ENCODE measurements around the gene IFNAR2.

IFNAR2 gene

DNA sequence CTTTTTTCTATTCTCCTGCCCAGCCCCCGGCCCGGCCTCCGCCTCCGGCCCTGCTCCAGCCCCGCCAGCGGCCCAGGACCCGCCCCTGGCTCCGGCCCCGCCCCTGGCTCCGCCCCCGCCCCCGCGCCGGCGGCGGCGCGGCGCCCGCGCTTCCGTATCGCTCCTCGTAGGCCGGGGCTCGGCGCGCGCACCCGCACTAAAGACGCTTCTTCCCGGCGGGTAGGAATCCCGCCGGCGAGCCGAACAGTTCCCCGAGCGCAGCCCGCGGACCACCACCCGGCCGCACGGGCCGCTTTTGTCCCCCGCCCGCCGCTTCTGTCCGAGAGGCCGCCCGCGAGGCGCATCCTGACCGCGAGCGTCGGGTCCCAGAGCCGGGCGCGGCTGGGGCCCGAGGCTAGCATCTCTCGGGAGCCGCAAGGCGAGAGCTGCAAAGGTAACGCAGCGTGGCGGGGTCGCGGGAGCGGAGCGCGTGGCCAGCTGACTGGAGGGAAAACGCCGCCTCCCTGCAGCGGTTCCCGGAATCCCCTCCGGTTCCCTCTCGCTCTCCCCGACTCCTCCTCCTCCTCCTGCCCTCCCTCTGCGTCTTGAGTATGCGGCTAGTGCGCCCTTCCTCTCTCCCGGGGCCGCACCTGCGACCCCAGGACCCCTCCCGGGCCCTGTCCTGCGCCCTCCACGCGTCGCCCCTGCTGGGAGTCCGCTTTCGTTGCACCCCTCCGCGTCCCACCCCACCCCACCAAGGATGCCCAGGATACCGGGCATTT is at the start of gene IFNAR2:
TSS of gene IFNAR2 (plus strand) at position 155 of the 761 bp plus-strand sequence. CDS start 11,985 bp downstream, outside the sequence.
- no peak for DNase-seq (ENCODE audit: low spot score)

DNA sequence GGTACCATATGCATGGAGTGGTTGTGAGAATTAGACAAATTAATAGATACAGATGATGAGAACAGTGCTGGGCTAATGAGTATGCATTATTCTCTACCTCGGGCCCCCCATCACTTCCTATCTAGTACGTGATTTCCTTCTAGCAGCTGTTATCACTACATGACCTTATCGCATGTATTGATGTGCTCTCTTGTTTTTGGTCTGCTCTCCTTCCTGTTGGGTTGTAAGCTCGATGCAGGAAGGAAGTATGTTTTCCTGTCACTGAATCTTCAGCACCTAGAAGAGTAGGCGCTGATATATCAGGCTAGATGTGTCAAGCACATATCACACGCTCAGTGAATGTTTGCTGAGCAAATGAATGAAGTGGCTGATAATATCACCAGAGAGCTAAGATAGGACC is 43.9 kb upstream of the IFNAR2 start:
- DNase-seq (ENCODE audit: low spot score), result no peak

DNA sequence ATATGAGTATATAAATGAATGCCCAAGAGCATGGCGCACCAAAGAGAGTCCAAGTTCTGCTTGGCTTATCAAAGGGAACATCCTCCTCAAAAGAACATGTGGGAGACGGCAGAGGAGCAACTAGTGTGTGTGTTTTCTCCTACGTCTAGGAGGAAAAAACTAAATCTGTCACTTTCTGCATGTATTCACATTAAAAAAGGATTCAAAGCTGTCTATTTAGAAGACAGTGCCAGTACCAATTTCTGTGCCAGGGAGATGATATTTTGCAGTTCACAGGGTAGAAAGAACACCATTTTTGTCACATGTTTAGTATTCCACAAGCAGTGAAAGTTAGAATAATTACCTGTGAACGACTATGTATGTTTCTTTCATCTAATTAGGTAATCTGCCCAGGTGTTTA is 42.5 kb upstream of the IFNAR2 start:
- no peak for DNase-seq (ENCODE audit: low spot score)

DNA sequence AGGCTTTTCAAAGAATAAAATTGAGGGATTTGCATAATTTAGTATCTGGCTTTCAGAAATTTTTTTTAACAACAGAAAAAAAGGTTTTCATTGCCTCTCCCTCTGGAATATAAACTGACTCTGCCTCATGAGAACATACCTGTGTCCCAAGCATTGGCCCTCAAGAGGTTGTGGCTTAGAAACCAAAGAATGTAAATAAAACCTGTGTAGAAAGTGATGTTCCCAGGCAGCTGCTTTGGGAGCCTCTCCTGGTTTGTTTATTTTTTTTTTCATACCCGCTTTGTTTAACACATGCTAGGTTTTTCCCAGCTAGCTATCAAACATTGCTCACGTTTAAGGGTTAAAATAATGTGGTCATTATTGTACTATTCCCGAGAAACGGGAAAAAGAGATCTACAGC is 40.5 kb upstream of the IFNAR2 start:
- no peak for DNase-seq (ENCODE audit: low spot score)

DNA sequence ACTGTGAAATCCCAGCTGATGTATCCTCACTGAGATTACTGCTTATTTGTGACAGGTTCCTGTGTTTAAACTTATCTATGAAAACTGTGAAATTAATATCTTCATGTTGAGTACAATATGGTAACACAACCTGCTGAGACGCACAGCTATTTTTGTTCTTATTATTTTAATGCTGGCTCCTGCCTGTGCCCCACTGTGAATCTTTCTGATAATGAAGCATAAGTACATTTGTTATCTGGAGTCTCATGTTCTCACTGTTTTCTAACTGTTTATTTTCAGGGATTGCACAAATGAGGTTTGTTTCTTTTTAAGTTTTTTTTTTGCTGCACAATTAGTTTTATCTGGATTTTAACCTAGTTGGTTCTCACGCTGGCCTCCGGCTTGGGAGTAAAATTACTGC is 39.9 kb upstream of the IFNAR2 start:
- no peak for DNase-seq (ENCODE audit: low spot score)

DNA sequence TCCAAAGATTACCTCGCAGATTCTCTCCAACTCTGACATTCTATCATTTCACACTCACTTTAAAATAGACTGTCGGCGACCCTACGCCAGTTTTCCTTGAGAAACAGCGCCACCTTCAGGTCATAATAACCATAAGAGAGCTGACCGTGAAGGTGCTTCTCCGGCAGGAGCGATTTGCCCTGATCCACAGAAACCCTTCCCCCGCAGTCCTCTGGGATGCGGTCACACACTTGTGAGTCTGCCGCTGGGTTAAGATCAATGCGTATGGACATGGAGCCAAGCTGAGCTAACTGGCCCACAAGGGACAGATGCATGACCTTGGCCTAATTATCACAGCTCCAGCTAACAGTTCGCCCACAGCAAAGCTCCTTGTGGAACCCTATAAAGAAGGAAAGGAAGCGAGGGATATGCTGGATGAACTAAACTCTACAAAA is 32.8 kb upstream of the IFNAR2 start:
- DNase-seq (ENCODE audit: low spot score), result peak; percentile 86

DNA sequence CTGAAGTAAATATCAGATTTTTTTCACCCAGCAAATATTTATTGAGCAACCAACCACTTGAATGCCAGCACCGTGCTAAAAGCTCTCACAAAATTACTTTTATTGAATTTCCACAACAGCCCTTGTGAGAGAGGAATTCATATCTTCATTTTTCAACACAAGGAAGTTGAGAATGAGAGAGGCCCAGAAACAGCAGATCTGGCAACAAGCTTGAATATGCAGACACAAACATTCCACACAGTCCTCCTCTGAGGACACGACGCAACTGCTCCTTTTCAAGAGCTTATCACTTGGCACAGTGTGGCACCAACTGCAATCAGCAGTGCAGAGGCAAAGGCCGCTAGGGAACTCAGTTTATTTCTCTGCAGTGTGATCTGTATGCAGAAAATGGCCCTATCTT is 32.2 kb upstream of the IFNAR2 start:
- peak; percentile 22 for DNase-seq (ENCODE audit: low spot score)

DNA sequence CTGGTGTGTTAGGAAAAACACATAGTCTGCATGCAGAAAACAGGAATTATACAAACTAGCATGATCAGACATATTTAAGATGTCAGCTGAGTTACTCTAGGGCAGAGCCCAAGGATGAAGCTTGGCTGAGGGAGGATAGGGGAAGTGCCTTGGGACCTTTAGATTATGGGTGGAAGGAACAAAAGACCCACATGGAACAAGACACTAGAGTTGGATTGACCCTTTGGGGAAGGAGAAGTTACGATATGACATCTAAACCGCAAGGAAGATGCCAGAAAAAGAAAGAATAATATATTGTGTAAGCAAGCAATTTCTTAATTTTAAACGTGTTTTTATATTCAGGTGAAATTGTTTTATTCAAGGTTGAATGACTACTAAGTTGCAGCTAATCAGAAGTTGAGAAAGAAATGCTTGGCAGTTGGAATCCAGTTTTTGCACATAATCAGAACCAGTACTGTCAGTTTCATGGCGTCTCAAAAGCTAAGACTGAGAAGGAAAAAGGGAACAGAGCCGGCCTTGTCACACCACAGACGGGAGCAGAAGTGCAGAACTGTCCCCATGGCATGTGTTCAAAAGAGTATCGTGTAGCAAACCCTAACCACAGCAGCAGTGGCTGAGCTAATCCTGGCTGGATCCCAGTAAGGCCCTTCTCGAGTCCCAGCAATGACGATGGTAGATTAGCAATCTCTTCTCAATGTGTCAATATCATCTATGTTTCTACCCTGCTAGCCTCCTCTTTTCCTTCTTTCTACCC is 31.2 kb upstream of the IFNAR2 start:
- DNase-seq (ENCODE audit: low spot score), result peak; percentile 87

DNA sequence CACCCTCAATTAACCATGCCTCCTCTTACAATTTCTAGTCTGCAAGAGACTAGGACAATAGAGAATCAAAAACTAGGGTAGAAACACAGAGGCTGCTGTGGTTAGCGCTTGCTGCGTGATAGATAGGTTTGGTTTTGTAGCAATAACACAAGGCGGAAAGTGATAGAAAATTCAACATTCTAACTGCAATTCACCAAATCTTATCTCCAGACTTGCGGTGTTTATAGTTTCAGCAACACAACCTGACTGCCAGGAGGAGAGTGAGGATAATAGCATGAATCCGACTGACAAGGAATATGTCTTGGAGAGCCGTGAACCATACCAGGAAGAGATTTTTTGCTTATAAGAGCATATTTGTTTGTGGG is 30.7 kb upstream of the IFNAR2 start:
- DNase-seq (ENCODE audit: low spot score), result no peak

DNA sequence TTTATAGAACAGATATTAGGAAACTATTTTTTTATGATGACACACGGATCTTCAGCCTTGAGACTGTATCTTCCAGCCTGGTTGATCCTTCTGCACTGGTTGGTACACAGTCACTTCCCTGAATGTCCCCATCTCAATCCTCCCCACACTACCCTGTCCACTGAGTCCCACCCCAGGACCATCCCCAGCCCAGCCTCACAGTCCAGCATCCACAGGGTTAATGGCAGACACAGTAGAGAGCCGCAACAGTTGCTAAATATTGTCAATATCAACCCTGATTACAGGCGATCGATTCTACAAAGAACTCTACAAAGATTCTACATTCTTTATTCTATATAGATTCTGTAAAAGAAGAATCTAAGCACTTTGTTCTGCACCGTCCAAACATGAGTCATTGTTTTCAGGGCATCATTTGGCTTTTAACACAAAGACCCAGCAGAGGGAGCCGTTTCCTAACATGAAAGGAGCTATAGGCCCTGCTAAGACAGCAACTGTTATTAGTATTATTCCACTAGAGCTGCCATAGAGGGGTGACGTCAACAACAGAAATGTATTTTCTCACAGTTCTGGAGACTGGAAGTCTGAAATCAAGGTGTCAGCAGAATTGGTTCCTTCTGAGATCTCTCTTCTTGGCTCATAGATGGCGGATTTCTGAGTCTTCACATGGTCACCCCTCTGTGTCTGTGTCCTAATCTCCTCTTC is 30.1 kb upstream of the IFNAR2 start:
- peak; percentile 98 for DNase-seq (ENCODE audit: low spot score)

DNA sequence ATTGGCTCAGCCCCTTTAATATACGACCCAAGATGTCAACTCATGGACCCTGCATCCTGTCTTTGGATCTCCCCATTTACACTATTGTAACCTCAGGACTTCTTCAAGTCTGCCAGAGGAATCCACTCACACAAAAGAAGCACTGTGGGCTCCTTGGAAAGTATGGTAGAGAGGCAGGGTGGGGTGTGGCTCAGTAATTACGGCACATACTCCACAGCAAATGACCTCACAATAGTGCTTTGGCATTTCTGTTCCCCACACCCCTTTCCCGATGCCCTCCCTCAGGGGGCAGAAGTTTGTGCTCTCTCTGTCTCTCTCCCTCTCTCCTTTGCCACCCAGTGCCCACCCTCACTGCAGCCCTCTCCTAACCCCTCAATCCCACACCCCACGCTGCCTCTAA is 27.8 kb upstream of the IFNAR2 start:
- DNase-seq (ENCODE audit: low spot score), result no peak

DNA sequence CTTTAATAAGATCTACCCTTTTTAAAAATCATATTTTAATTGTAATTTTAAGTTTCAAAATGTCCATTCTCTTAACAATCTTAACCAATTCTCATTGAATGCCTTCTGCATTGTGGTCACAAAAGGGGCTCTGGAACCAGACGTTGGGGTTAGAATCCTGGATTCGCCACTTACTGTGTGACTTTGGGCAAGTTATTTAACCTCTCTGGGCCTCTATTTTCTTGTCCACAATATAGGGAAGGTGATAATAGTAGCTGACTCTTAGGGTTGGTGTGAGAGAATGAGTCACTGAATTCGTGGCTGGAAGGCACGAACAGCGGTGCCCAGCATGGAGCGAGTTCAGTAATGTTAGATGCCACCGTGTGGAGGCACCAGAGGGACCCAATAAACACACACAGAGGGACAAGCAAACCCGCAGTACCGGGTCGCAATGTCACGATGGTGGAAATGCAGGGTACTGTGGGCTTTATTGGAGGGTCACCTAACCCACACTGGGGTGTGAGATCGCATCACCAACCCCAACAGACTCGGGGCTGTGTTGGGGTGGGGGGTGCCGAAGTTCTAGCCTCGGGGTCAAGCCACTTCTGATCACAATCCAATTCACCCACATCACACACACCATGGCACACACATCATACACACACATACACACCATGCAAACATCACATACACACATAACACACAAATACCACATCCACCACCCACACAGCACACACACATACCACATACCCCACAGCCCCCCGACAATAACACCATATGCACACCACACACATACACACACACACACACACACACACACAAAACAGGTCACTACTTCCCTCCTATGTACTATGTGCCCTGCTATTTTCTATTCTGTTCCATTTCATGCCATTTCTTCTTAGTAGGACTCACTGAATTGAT is 27.0 kb upstream of the IFNAR2 start:
- DNase-seq (ENCODE audit: low spot score), result no peak

DNA sequence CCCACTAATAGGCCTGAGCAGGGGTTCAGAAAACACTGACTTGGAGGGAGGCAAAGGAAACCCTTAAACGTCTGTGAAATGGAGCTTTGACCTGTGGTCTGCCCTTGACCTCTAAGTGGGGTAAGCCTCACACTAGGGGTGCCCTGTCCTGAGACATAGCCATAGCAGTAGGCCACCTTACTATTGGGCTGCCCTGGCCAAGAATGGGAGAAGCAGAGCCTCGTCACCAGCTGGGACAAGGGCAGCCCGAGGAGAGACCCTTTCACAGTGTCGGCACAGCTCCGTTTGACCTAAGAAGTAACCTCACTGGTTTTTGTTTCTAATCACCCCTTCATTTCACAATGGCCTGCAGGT is 26.4 kb upstream of the IFNAR2 start:
- no peak for DNase-seq (ENCODE audit: low spot score)

DNA sequence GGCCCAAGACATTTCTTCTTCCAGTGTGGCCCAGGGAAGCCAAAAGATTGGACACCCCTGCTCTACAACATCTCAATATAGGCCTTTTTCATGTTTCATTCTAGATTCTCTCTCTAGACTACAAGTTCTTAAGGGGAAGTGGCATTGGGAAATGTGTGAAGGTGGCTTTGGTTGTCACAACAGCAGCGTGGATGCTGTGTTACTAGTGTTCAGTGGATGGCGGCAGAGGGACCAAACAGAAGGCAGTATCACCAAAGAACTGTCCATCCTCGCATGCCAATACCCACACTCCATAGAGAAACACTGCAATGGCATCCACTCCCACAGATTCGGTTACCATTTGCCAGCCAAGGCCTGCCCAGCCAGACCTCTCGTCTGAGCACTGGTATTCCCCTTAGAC is 24.3 kb upstream of the IFNAR2 start:
- no peak for DNase-seq (ENCODE audit: low spot score)

DNA sequence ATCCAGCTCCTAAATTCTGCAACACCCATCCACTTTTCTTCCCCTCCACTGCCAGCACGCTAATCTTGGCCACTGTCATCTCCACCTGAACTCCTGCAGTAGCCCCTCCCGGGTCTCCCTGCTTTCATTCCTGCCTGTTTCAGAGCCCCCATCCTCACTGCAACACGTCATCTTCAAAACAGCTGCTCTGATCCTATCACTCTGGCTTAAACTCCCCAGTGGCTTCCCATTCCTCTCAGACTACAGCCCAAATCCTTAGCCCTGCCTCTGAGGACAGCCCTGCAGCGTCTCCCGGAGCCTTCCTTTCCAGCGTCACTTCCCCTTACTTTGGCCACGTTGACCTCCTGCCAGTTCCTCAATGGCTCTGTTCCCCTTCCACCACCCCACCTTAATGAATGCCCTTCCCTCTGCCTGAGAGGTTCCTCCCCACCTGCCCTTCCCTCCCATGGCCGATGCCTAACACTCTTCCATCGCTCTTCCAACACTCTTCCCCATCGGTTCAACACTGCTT is 22.9 kb upstream of the IFNAR2 start:
- DNase-seq (ENCODE audit: low spot score), result no peak

DNA sequence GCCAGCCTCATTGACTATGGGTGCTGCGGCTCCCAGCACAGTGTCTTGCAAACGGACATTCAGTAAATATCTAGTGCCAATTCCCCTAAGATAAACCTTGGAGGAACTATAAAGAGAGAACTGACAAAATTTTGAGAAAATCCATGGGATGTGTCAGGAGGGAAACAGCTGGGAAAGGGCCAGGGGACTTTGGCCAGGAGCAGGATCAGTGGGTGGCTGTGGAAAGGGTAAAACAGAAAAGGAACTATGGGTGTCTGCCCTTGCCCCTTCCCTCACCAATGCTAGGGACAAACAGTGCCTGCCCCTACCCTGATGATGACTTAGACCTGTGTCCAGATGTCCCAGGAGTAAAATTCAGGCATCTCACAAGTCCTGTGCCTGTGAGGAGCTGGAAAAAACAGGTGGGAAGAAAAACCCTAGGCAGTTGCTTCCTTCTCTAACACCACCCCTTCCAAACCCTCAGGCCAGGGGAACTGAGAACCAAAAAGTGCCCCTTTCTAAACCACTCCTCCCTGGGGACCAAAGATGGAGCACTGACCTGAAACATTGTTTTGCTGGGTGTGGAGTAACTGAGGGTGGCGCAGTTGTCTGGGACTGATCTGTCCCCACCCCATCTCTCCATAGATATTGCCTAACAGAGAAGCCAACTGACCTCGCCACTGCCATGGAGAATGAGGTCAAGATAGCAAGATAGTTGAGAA is 22.1 kb upstream of the IFNAR2 start:
- DNase-seq (ENCODE audit: low spot score), result no peak

DNA sequence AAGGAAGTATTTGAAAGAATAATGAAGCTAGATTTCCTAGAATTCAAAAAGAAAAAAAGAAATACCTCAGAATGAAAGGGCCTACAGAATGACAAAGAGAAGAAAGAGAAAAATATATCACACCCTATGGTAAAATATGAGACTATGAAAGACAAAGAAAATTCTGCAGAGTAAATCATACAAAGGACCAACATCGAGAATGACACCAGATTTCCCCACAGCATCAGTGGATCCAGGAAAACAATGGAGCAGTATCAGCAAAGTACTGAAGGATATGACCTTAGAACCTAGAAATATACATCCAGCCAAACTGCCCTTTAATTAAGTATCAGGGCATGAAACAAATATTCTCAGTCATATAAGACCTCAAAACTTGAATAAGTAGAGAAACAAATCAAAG is 21.2 kb upstream of the IFNAR2 start:
- no peak for DNase-seq (ENCODE audit: low spot score)

DNA sequence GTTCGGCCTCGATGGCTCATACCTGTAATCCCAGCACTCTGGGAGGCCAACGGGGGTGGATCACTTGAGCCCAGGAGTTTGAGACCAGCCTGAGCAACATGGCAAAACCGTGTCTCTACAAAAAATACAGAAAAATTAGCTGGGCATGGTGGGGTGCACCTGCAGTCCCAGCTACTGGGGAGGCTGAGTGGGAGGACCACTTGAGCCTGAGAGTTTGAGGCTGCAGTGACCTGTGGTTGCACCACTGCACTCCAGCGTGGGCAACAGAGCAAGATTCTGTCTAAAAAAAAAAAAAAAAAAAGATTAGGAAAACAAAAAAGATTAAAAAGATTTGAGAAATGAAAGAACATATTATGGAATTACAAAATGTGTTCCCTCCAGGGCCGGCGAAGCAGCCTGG is 18.4 kb upstream of the IFNAR2 start:
- no peak for DNase-seq (ENCODE audit: low spot score)

DNA sequence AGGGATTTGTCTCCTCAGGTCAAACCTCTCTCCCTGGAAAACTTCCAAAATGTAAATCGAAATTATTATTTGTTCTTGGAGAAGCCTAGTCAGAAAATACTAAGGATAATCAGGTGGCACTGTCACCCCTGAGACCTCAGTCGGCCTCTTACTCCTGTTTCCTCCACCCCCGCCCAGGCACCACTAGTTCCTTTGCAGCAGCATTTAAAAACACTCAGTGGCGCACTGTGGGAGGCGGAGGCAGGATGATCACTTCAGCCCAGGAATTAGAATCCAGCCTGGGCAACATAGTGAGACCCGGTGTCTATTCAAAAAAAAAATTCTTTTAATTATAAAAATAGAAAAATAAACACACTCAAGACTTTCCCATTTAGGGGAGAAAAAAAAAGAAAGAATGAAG is 18.0 kb upstream of the IFNAR2 start:
- no peak for DNase-seq (ENCODE audit: low spot score)

DNA sequence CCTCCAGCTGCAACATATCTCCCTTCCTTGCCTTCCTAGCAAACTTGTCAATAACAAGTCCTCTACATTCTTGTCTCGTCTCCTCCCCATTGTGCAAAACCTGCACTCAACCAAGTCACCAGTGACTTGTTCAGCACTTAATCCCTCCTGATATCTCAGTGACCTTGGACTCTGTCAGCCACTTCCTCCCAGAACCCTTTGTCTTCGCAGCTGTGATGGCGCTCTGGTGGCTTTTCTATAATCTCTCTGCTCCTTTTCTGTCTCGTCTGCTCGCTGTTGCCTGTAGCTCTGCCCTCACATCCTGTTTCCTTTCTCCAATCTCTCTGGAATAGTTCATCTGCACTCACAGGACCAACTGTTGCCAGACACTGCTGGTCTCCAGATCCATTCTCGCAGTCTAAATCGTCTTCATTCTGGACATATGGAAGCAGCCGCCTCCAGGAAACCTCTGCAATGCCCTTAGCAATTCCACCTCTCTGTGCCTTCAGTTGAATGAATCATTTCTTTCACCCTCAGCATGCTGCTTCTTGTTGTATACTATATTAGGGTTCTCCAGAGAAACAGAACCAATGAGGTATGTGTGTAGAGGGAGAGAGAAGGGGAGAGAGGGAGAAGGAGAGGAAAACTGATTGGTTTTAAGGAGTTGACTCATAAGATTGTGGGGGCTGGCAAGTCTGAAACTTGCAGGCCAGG is 17.4 kb upstream of the IFNAR2 start:
- no peak for DNase-seq (ENCODE audit: low spot score)

DNA sequence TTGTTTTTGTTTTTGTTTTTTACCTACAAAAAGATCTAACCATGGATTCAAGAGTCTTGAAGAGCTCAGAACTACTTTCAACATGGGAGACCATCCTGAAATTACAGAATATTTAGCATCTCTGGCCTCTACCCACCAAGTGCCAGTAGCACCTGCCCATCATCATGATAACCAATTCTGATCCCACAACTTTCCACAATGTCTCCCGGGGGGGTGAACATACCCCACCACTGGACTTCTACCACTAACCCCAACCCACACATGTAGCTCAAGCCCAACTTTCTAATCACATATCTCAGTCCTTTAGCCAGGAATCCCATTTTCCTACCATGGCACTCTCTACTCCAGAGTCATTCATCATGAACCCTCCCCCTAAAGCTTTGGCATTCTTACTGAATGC is 15.7 kb upstream of the IFNAR2 start:
- DNase-seq (ENCODE audit: low spot score), result no peak
